ENCODE data around the gene ABCA13. TPM values are rescaled to one million over a fixed set of nuclear protein-coding genes. Genes with fewer than 3 reads are reported as not detected.

Gene ABCA13
- total RNA-seq, 1 donor from 2014 or later, result 2.2 TPM

DNA sequence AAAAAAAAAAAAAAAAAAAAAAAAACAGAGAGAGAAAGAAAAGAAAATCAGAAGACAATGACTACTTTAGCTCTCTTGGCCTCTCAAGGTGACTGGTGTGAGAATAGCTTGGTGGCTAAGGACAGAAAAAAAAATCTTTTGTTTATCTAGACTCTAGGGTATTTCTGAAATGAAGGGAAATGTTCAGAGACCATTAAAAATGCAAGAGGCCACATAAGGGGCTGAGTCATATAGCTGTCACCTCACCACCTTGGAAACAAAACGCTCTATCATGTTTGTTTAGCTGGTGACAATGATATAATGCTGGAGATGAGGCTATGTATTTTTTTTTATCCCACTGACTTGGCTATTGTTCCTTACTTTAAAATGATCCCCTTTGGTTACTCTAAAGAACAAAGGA is 466.1 kb downstream of the ABCA13 start:
- Histone ChIP-seq H3K9me3 (no peaks in the 10 kb centered on the region), H3K4me3 (no peak overlapping the region), H3K36me3 (no peaks in the 10 kb centered on the region), H3K27ac (no peak overlapping the region), H3K4me1 (no peaks in the 10 kb centered on the region), H3K27me3 (ENCODE audit: low read depth) (no peaks in the 10 kb centered on the region)
- ATAC-seq (no peak), DNase-seq (no peak)
- TF ChIP-seq, protein P1, sequence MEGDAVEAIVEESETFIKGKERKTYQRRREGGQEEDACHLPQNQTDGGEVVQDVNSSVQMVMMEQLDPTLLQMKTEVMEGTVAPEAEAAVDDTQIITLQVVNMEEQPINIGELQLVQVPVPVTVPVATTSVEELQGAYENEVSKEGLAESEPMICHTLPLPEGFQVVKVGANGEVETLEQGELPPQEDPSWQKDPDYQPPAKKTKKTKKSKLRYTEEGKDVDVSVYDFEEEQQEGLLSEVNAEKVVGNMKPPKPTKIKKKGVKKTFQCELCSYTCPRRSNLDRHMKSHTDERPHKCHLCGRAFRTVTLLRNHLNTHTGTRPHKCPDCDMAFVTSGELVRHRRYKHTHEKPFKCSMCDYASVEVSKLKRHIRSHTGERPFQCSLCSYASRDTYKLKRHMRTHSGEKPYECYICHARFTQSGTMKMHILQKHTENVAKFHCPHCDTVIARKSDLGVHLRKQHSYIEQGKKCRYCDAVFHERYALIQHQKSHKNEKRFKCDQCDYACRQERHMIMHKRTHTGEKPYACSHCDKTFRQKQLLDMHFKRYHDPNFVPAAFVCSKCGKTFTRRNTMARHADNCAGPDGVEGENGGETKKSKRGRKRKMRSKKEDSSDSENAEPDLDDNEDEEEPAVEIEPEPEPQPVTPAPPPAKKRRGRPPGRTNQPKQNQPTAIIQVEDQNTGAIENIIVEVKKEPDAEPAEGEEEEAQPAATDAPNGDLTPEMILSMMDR (IDR thresholded peaks at IDR 0.05), result no peak
- intact Hi-C loops (cut with DNase I), result no loop called here

DNA sequence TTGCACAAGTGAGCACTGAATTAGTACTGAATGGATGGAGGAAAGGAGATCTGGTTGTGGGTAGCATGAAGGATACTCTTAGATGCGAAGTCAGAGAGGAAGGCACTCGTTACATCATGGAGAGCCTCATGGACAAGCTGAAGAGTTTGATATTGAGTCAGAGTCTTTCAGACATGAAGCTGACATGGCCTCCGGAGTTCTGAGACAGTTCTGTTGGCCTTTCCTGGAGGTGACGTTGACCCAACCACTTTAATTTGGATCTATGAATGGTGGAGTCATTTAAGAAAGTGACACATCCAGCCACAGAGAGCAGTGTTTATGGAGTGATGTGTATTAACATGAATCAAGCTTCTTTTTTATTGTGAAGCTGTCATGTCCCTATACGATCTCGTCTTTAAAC is 466.8 kb downstream of the ABCA13 start:
- intact Hi-C loops (cut with DNase I), result no loop called here
- H3K27me3 ChIP-seq (ENCODE audit: low read depth), result no peaks in the 10 kb centered on the region
- H3K36me3 ChIP-seq, result no peaks in the 10 kb centered on the region
- TF ChIP-seq, protein P1 (IDR thresholded peaks at IDR 0.05), result no peak
- H3K4me1 ChIP-seq, result no peaks in the 10 kb centered on the region
- no peak overlapping the region for H3K4me3 ChIP-seq
- no peak for ATAC-seq
- no peaks in the 10 kb centered on the region for H3K9me3 ChIP-seq
- no peak overlapping the region for H3K27ac ChIP-seq
- no peak for DNase-seq

DNA sequence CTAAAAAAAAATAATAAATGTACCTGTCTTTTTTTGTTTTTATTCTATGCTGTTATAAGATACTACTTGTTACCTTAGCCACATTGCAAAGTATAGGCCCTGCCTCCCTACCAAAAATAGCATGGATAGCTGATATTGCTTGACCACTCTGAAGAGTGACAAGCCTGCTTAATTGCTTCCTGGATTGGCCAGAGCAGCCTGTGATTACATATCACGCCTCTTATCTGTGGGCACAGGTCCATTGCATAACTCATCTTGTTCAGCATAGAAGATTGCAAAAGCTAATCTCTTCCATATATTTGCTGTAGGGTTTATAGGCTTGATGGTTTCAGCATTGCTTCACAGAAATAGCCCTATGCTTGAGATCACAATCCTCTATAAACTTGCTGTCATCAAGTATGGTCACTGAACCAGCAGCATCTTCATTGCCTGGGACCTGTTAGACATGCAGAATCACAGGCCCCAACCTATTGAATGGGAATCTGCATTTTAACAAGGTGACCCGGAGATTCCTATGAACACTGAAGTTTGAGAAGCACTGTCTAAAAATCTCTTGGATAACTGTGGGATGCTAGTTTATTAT is 472.3 kb downstream of the ABCA13 start:
- no peaks in the 10 kb centered on the region for H3K9me3 ChIP-seq
- no peak for DNase-seq
- peak; percentile 57 to 72 for ATAC-seq

DNA sequence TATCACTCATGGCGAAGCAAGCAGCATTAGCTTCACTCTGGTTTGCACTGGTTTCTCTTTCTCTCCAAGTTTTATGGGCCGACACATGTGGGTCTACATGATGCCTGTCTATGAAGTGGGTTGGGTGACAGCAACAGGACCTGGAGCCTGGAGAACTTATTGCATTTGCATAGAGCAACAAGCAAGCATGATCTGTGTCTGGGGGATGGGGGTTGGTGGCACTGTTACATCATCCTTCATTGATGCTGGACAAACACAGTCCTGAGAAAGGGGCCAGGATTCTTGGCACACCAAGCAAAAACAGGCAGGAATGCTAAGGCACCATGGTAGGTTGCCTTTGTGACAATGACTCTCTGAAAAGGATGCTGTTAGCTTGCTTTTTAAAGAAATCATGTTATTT is 486.9 kb downstream of the ABCA13 start:
- Histone ChIP-seq H3K27ac (no peak overlapping the region), H3K4me1 (no peaks in the 10 kb centered on the region), H3K36me3 (no peaks in the 10 kb centered on the region), H3K27me3 (ENCODE audit: low read depth) (no peaks in the 10 kb centered on the region), H3K9me3 (no peaks in the 10 kb centered on the region), H3K4me3 (no peak overlapping the region)
- TF ChIP-seq, protein P1 (IDR thresholded peaks at IDR 0.05), result no peak
- ATAC-seq (no peak), DNase-seq (no peak)
- intact Hi-C loops (cut with DNase I), result no loop called here

More for the DNA sequence above, 472.3 kb downstream of the ABCA13 start:
- no peaks in the 10 kb centered on the region for H3K27me3 ChIP-seq (ENCODE audit: low read depth)
- intact Hi-C loops (cut with DNase I), result no loop called here
- no peaks in the 10 kb centered on the region for H3K4me1 ChIP-seq
- no peak overlapping the region for H3K27ac ChIP-seq
- TF ChIP-seq, protein P1 (IDR thresholded peaks at IDR 0.05), result no peak
- H3K4me3 ChIP-seq, result no peak overlapping the region
- H3K36me3 ChIP-seq, result no peaks in the 10 kb centered on the region

DNA sequence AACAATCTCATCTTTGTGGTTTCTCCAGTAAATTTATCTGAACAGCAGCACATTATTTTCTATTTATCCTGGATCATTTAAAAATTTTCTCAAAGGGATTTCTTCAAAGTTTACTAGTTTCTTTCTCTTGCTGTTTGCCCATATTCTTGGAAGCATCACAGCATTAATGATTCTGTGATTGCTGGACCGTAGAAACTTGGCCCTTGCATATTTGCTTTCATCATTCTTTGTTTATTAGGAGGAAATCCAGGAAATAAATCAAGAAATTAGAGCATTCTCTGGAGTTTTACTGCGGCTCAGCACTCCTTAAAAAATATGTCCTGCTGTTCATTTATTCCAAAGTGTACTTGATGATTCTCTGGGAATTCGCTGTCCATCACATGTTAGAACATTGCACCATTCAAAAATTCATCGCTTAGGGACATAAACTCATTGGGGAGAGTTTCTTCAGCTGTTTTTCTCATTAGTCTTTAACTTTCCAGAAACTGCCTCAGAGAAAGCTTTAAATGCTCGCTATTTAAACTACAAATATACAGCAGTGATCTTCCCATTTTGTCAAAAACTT is 489.1 kb downstream of the ABCA13 start:
- Histone ChIP-seq H3K27ac (no peak overlapping the region), H3K4me1 (no peaks in the 10 kb centered on the region)

More for the DNA sequence above, 489.1 kb downstream of the ABCA13 start:
- DNase-seq, result no peak
- intact Hi-C loops (cut with DNase I), result no loop called here
- Histone ChIP-seq H3K36me3 (no peaks in the 10 kb centered on the region), H3K27me3 (ENCODE audit: low read depth) (no peaks in the 10 kb centered on the region), H3K4me3 (no peak overlapping the region), H3K9me3 (no peaks in the 10 kb centered on the region)
- no peak for ATAC-seq
- TF ChIP-seq, protein P1 (IDR thresholded peaks at IDR 0.05), result no peak
